HG02981 (cell line): ENCODE data around the gene SLC34A3.

Experiments
- ATAC-seq: cut with Tn5 transposase; IDR thresholded peaks from one replicate; pipeline ENCODE4 v1.9.1; 2021; ENCODE audit warnings: mild to moderate bottlenecking, moderate library complexity; ENCODE audit not compliant: unreplicated experiment

Gene SLC34A3

DNA sequence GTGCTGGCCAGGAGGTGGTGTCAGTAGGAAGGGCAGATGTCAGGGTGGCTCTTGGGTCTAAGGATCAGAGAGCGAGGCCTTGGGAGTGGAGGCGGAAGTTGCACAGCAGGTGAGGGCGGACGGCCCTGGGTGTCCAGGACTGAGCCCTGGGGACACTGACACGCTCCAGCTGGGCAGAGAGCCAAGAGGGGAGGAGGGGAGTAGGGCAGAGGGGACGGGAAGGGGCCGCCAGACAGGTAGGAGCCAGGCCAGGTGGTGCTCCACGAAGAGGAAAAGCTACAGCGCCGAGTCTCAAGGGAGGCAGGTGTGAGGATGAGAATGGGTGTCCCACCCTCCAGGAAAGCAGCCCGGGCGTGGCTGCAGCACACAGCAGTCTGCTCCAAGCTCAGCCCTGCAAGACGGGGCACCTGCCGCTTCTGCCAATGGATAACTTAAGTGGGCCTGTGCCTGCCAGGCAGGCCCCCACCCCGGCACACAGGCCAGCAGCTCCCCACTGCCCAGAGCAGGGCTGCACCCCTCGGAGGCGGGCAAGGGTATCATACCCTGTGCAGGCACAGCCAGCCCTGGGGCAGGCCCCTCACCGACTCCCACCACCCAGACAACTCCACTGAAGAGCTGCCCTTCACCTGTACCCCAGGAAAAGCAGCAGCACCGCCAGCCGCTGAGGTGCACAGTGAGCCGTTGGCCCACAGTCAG lies 35.0 kb upstream of the SLC34A3 start:
- ATAC-seq: no peak

DNA sequence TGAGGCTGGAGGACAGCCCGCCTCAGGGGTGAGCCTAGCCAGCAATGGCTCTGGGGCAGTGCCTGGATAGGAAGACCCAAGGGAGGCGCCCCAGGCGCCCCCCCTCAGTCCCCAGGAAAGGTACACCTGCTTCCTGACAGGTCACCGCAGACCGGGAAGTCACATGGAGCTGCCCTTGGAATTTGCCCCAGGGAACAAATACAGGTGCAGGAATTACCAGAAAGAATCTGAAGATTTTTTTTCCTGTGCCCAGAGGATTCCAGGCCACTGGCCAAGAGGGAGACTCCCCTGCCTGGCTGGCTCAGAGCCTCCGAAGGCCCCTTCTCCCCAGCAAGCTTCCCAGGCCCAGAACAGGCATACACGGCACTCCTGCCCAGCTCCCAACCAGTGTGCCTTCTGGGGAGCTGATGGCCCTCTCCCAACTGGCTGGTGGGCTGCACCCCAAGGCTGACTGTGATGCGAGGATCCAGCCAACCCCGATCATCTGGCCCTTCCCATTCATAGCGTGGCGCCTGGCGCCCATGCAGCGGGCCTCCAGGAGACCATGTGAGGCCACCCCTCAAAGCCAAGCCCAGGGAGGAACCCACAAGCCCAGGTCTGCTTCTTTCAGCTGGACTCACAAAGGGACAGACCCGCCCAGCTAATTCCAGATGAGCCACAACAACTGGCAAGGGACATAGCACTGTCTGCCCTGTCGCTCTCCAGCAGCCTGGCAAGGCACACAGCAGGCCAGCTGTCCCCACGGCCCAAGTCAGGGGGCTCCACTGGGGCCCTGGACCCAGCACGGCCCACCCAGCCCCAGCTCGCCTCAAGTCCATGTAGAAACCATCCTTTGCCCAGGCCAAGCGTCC lies 32.4 kb upstream of the SLC34A3 start:
- no peak for ATAC-seq

DNA sequence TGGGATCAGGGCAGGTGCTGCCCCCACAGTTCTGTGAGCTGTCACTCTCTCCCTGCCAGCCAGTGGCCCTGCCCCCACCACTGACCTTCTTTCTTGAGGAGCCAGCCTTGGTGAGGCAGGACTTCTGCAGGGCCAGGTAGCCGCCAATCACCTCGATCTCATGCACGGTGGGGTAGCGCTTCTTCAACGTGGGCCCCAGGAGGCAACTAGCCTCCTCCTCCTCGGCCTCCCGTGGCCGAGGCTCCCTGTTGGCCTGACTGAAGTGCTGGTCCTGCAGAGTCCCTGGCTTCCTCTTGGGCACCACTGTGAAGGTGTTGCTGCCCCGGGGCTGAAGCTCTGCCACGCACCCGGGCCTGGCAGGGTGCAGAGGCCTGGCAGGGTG lies 31.8 kb upstream of the SLC34A3 start:
- ATAC-seq: no peak

DNA sequence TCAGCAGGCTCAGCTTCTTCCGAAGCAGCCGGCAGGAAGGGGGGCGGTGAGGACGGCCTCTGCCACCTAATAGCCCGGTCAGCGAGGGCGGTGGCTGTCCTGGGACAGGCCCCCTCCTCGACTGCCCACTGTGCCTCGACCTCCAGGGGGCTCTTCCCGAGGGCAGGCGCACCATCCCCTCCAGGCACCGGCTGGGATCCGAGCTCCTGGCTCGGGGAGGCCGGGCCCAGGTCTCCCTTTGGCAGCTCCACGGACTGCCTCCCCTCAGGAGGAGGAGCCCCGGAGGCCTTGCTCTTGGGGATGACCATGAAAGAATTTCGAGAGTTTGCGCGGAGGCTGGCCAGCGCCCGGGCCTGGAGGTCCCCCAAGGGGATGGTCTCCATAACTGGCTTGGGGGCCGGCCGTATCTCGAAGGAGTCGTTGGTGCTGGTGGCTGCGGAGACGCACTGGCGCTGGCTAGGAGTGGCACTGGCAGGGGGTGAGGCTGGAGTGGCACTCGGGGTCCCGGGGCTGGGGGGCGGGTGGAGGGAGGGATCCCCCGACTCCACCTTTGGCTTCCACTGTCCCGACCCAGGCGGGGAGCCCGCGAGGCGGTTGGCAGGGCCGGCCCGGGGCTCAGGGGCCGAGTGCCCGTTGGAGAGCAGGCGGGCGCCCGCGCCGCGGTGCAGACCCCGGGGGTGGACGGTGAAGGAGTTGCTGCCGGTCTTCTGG lies 31.1 kb upstream of the SLC34A3 start:
- ATAC-seq: no peak

DNA sequence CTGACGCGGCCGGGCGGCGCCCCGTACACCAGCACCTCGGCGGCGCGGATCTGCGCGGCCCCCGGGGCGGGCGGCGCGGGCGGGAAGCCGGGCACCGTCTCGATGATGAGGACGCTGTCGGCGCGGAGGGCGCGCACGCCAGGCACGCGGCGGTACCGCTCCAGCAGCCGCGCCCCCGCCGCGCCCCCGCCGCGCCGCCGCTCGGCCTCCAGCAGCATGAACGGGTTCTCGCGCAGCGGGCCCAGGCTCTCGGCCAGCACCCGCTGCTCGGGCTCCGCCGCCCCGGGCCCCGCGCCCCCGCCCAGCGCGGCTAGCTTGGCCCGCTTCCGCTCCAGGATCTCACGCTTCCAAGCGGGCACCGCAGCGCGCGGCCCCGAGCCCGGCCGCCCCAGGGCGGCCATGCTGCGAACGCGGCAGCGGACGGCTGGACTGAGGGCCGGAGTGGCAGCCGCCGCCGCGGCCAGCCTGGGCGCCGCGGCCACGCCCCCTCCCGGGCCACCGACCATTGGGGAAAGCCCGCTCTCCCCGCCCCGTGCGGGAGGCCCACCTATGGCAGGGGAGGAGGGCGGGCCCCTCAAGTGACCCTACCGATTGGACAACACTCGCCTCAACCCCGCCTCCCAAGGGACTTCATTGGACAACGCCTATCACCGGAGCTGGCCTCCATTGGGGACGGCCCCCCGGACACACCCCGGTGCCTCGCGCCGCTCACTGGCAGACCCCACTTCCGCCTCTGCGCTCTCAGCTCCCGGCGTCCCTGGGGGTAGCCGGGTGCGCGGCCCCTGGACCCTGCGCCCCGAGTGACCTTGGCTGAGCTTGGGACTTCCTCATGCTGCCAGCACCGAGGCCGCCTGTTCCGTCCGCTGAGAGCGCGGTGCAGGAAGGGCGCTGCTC lies 30.1 kb upstream of the SLC34A3 start, which contains the start of gene TPRN:
Gene TPRN (minus strand): TSS at position 431 of the 894 bp plus-strand sequence. CDS start 30 bp downstream, at position 401.
- ATAC-seq: peak; percentile 82

DNA sequence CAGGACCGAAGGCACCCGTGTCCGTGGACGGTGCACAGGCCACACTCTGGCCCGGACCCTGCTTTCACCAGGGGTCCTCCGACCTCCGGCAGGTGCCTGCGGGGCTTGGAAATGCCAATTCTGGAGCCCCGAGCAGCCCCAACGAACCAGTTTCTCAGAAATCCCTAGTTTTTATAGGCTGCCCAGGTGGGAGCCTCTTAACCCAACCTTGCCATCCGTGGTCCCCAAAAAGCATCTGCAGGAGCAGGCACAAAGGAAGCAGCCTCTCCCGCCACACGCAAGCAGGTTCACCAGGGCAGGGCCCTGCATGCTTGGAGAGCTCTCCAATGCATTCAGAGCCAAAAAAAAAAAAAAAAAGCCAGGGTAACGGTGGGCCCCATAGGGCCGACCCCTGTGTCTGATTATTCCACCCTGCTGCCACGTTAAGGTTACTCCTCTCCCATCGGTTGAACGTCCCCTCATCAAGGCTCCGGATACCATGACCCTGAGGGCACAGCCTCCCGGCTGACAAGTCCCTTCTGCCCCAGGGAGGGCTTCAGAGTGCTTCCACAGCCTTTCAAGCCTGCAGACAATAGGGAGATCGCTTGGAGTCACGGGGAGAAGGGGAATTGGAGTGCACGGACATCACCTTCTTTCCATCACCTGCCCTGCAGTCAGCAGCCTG lies 29.4 kb upstream of the SLC34A3 start:
- no peak for ATAC-seq

DNA sequence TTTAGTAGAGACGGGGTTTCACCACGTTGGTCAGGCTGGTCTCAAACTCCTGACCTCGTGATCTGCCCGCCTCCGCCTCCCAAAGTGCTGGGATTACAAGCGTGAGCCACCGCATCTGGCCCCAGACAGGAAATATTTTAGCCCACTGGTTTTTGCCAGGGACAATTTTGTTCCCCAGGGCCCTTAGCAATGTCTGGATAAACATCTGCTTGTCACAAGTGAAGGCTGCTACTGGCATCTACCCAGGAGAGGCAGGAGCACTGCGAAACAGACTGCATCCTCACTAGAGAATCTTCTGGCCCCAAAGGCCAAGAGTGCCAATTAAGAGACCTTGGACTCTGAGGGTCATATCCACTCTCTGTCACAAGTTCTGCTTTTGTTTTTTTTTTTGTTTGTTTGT lies 27.7 kb upstream of the SLC34A3 start:
- ATAC-seq: no peak

DNA sequence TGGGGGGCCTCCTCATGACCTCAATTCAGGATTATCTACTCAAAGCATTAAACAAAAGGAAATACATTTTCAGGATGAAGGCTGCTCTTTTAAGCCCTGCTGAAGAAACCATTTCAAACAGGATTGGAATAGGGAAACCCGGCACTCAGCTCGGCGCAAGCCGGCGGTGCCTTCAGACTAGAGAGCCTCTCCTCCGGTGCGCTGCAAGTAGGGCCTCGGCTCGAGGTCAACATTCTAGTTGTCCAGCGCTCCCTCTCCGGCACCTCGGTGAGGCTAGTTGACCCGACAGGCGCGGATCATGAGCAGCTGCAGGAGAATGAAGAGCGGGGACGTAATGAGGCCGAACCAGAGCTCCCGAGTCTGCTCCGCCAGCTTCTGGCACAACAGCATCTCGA lies 26.0 kb upstream of the SLC34A3 start:
- no peak for ATAC-seq

DNA sequence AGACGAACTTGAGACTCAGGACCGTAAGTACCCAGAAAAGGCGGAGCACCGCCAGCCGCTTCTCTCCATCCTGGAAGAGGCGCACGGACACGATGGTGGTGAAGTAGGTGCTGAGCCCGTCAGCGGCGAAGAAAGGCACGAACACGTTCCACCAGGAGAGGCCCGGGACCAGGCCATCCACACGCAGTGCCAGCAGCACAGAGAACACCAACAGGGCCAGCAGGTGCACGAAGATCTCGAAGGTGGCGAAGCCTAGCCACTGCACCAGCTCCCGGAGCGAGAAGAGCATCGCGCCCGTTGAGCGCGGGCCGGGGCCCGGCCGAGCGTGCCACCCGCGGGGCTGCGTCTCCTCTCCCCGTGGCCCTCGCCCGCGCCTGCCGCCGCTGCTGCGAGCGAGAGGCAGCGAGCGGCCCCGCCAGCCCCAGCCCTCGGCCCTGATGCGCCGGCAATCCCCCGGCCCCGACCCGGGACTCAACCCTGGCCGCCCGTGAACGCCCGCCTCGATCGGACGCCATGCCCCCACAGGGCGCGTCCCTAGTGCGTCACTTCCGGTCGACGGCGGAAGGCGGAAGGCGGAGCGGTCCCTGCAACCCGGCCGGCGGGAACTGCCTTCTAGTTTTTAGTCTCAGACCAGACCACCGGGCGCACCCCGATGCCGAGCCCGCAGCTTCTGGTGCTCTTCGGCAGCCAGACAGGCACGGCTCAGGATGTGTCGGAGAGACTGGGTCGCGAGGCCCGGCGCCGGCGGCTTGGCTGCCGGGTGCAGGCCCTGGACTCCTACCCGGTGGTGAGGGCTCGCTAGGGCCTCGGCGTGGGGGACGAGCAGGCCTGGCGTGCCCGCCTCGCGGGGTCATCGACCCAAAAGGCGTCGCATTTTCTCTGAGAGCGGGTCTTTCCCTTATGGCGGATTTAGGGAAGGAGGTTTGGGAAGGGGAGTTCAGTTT lies 25.3 kb upstream of the SLC34A3 start, which contains the start of the genes NDOR1 and TMEM203:
Gene NDOR1 (plus strand): TSS at position 575 of the 944 bp plus-strand sequence. CDS start 78 bp downstream, at position 653.
Gene TMEM203 (minus strand): TSS at position 523 of the 944 bp plus-strand sequence. CDS start 234 bp downstream, at position 289.
- peak; percentile 38 for ATAC-seq

DNA sequence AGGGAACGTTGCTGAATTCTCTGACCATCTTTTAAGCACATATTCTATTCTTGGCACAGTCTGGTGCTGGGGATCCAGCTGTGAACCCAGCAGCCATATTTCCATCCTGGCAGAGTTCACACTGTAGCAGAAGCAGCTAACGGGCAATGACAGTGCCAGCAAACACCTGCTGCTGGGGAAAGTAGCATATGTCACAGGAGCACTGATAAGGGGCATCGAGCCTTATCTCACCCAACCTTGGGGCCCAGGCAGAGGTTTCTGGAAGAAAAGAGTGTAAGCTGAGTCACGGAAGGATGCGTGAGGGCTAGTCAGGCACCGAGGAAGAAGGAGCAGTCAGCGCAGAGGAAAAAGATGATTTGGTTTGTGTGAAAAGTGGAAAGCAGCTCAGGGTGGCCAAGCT lies 24.1 kb upstream of the SLC34A3 start:
- ATAC-seq: no peak

DNA sequence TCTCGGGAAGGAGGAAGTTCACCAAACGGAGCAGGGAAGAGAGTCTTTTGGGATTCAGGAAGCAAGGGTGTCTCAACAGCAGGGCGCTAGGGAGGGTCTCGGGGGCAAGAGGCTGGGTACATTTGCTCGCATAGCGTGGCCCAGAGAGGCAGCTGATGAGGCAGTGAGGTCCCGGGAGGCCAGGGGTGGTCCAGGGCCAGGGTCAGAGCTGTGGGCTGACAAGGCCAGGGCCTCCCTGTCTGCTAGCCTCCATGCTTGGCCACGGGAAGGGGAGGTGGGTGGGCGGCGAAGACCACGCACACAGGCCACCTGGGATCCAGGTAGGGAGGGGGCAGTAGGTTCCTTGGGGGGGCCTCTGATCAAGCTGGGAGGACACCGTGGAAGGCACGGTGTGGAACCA lies 19.2 kb upstream of the SLC34A3 start:
- ATAC-seq: no peak

DNA sequence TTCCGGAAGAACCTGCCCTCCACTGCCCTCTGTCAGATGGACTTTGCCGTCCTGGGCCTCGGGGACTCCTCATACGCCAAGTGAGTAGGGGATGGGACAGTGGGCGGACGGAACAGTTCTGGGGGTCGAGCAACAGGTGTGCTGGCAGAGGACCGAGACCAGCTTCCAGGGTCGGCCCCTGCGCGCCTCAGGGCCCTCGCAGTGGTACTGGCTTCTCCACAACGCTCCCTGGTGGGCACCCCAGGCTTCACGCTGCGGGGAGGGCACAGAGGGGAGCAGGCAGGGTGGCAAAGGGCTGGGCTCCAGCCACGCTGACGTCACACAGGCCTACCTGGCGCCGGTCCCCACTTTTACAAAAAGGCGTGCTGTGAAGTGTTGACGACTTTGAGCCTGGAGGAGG lies 18.2 kb upstream of the SLC34A3 start:
- no peak for ATAC-seq

DNA sequence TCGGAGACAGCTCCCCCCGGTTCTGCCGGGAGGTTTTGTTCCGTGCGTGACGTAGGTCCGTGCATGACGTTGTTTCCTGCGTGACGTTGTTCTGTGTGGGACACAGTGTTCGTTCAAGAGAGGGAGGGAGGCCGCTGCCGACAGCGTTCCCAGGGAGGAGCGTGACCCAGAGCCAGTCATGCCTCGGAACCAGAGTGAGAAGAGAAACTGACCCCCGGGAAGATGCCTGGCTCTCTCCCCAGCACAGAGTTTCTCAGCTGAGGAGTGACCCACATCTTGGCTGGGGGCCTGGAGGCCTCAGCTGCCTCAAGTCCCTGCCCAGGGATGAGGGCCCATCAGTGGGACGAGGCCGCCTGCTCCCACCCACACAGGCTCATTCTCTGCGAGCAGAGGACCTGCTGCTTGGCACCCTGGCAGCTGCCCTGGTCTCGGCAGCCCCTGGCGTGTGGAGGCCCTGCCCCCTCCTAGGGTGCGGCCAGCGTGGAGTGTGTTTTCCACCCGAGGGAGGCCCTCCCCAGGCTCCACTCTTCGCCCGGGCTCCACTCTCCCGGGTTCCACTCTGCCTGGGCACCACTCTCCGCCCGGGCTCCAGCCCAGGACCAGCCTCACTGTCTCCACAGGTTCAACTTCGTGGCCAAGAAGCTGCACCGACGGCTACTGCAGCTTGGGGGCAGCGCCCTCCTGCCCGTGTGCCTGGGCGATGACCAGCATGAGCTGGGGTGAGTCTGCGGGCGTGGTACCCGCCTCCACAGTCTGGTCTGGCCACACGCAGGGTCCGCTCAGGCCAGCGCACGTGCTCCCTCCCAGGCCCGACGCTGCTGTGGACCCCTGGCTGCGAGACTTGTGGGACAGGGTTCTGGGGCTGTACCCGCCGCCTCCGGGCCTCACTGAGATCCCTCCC lies 17.3 kb upstream of the SLC34A3 start:
- ATAC-seq: no peak

DNA sequence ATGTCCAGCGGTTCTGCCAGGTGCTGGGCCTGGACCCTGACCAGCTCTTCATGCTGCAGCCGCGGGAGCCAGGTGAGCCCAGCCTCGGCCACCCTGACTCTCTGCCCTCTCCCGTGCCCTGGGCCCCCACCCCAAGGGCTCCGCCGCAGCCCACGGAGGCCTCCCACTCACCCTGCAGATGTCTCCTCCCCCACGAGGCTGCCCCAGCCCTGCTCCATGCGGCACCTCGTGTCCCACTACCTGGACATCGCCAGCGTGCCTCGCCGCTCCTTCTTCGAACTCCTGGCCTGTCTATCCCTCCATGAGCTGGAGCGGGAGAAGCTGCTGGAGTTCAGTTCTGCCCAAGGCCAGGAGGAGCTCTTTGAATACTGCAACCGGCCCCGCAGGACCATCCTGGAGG lies 16.1 kb upstream of the SLC34A3 start:
- ATAC-seq: no peak

DNA sequence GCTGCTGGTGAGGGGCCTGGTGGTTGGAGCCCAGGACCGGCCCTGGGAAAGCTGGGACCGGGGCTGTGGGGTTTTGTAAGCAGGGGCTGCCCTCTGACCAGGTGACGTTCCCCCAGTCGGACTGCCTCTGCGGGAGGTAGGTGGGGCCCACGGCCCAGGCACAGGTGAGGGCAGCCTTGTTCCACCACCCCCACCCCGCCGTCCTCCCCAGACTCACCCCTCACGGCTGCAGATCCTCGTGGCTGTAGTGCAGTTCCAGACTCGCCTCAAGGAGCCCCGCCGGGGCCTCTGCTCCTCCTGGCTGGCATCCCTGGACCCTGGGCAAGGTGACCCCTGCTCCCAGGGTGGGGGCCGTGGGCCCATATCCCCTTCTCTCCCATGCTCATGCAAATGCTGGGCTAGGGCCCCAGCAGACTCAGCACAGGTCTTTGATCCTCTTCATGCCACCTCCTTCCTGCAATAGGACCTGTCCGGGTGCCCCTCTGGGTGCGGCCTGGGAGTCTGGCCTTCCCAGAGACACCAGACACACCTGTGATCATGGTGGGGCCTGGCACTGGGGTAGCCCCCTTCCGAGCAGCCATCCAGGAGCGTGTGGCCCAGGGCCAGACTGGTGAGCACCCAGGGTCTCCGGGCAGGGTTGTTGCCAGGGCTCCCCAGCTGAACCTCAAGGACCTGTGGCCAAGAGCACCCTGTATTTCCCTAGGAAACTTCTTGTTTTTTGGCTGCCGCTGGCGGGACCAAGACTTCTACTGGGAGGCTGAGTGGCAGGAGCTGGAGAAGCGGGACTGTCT lies 15.3 kb upstream of the SLC34A3 start:
- no peak for ATAC-seq

DNA sequence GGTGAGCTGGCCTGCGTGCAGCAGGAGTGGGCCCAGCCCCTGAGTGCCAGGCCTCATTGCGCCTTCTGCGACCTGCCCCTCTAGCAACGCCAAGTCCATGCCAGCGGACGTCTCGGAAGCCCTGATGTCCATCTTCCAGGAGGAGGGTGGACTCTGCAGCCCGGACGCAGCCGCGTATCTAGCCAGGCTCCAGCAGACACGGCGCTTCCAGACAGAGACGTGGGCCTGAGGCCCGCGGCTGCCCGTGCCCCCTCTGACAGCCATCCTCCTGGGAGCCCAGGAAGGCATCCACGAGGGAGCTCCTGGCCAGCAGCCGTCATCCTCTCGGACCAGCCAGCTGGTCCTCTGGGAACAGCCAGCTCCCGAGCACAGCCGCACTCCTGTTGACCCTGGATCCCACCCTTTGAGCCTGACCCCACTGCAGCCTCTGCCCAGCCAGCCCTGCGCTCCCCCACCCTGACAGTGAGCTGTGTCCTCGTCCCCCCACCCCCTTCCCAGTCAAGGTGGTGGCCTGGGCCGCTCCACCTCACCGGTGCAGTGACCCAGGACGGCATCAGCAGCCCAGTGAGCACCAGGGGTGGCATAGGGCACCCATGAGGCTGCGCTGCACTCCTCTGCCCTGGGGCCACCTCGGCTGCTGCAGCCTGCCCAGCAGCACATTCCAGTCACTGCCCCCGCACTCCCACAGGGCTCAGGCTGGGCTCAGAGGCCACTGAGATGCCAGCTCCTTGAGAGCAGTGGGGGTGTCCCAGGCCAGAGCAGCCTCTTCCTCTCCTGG lies 14.3 kb upstream of the SLC34A3 start:
- no peak for ATAC-seq
